Activated CD4-positive, alpha-beta T cell treated with anti-CD3 and anti-CD28 coated beads for 24 hours (primary cell): ENCODE measurements around the gene LRP3.

Source experiments
- DNase-seq, 2 donors: peaks; one replicate each; pipeline ENCODE4 v3.0.0-alpha.2; 2020; ENCODE audit warnings: low read depth in 2 of 2

Gene LRP3

DNA sequence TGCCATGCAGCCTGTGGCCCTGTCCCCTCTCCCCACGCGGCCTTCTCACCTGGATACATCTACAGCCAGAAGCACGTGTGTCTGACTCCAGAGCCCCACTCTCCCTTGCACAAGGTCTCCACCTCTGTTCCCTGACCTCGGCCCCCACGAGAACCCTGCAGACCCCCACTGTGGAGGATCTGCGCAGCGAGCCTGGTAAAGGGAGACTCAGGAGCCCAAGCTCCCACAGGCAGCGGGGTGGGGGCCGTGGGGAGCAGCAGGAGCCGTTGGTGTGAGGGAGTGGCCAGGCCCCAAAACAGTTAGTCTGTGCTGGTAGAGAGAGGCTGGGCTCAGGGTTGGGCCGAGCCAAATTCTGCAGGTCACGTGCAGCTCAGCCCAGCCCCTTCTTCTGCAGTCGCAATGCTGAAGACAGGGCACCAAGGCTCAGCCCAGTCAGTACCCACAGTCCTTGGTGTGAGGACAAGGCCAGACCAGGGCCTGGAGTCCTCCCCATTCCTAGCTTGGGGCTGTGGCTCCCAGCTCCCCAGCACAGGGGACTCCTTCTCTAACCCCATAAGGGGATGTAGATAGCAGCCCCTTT is 60.2 kb downstream of the LRP3 start:
- no peak for DNase-seq

DNA sequence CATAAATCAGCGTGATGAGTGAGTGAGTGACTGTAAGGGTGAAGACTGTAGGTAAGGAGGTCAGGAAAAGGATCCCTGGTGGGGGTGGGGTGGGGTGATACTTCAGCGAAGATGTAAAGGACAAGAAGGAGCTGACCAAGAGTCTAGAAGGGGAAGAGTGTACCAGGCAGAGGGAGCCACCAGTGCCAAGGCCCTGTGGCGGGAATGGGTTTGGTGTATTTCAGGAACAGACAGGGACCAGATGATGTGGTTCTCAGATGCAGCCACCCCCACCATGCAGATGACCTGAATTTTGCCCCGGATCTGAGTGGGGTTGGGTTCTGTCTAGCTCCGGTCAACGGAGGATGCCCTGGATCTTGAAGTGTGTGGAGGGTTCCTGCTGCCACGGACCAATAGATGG is 61.7 kb downstream of the LRP3 start:
- no peak for DNase-seq

DNA sequence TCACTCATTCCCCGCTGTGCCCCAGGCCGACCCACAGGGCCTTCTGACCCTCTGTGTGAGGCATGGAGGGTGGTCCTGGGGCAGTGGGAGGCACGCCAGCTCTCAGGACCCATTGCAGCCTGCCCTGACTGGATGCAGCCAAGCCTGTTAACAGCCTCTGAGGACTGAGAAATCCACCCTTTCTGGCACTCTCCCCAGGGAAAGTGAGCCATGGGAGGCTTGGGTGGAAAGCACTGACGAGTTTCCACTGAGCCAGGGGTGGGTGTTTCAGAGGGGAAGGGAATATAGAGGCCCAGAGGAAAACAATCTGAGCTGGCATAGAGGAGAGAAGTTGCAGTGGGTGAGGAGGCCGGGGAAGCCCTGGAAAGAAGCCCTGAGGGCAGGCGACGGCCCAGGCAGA is 62.1 kb downstream of the LRP3 start:
- DNase-seq: no peak

DNA sequence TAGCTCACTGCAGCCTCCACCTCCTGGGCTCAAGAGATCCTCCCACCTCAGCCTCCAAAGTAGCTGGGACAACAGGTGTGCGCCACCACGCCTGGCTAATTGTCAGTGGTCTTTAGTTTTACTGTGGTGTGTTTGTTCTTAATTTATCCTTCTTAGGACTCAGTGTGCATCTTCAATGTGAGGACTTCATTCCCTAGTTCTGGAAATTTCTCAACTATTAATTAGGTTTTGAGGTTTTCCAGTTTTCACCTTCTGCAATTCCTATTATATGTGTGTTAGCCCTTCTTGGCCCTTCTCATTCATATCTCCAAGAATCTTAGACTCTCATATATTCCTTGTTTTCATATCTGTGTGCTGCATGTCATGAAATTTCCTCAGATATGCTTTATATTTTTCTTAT is 63.7 kb downstream of the LRP3 start:
- no peak for DNase-seq
